T-helper 17 cell (primary cell): ENCODE data around the gene SBK1. TPM values are rescaled to one million over a fixed set of nuclear protein-coding genes. Genes with fewer than 3 reads are reported as not detected.
A peak's percentile ranks its signal among the peaks of the same experiment; 100 is the strongest.
"Not testable (repeated sequence)": the region's sequence is repeated elsewhere in the genome, so short reads cannot be mapped to it uniquely, and the experiment has no call there.

Experiments used
- ATAC-seq: fragments of 150-1000 bp; cut with Tn5 transposase; 2 replicates; pipeline ENCODE4 v1.10.0; 2021; ENCODE audit warnings: mild to moderate bottlenecking, moderate library complexity
- DNase-seq, 3 donors: peaks; one replicate each; pipeline versions ENCODE4 v3.0.0 to v3.0.0-alpha.2; 2020 to 2021
- H3K9me3 ChIP-seq: one replicate; pipeline ENCODE4 v1.7.0; 2013; ENCODE audit warnings: low read length, mild to moderate bottlenecking; ENCODE audit not compliant: control insufficient read depth, poor library complexity, severe bottlenecking
- H3K27ac Mint-ChIP-seq: one replicate; pipeline ENCODE4 v1.8.0; 2022; ENCODE audit warnings: mild to moderate bottlenecking, moderate library complexity, mixed read lengths
- H3K27me3 Mint-ChIP-seq: one replicate; pipeline ENCODE4 v1.8.0; 2022; ENCODE audit warnings: mixed read lengths
- H3K36me3 Mint-ChIP-seq: one replicate; pipeline ENCODE4 v1.8.0; 2022; ENCODE audit warnings: low read depth, mixed read lengths
- H3K4me1 Mint-ChIP-seq: one replicate; pipeline ENCODE4 v1.8.0; 2022; ENCODE audit warnings: mild to moderate bottlenecking, mixed read lengths
- H3K4me3 Mint-ChIP-seq: one replicate; pipeline ENCODE4 v1.8.0; 2022; ENCODE audit warnings: mild to moderate bottlenecking, moderate library complexity, mixed read lengths
- total RNA-seq, 4 donors: library from RNA in 2 of 4; stranded (reverse) in 2 of 4; gene quantifications; one replicate each; pipeline ENCODE4 v1.2.3 and lab custom pipeline; 2022 to 2026

Gene SBK1
- total RNA-seq, 2 donors from 2014 or later, result 14.7 to 17.7 TPM

GRCh38 chr16:28336940-28337710, 44.8 kb downstream of the SBK1 start:
- ATAC-seq, H3K4me1 Mint-ChIP-seq, H3K27me3 Mint-ChIP-seq, H3K9me3 ChIP-seq, H3K4me3 Mint-ChIP-seq, DNase-seq, H3K36me3 Mint-ChIP-seq, H3K27ac Mint-ChIP-seq: not testable (repeated sequence)

- H3K27me3 Mint-ChIP-seq, H3K27ac Mint-ChIP-seq, H3K36me3 Mint-ChIP-seq, H3K9me3 ChIP-seq, DNase-seq, H3K4me3 Mint-ChIP-seq, H3K4me1 Mint-ChIP-seq, ATAC-seq: not testable (repeated sequence)
Observed at GRCh38 chr16:28338230-28338629, 45.9 kb downstream of the SBK1 start.

- H3K36me3 Mint-ChIP-seq, H3K9me3 ChIP-seq, H3K4me3 Mint-ChIP-seq, DNase-seq, H3K27me3 Mint-ChIP-seq, H3K27ac Mint-ChIP-seq, ATAC-seq, H3K4me1 Mint-ChIP-seq: not testable (repeated sequence)
Observed at GRCh38 chr16:28362600-28362999, 70.3 kb downstream of the SBK1 start.

- H3K27ac Mint-ChIP-seq, DNase-seq, H3K9me3 ChIP-seq, ATAC-seq, H3K4me3 Mint-ChIP-seq, H3K4me1 Mint-ChIP-seq, H3K27me3 Mint-ChIP-seq, H3K36me3 Mint-ChIP-seq: not testable (repeated sequence)
Observed at GRCh38 chr16:28363408-28363807, 71.1 kb downstream of the SBK1 start, which contains the start of gene NPIPB6. TSS of gene NPIPB6 (minus strand) at chr16:28363508. CDS start at chr16:28362822, 686 bp downstream.

GRCh38 chr16:28364268-28365173, 72.2 kb downstream of the SBK1 start:
- peak; percentile 99 for ATAC-seq
- not testable (repeated sequence) for H3K9me3 ChIP-seq
- DNase-seq, result peak in 2 of 3 donors; percentile 12 to 25

GRCh38 chr16:28367926-28368325, 75.6 kb downstream of the SBK1 start:
- not testable (repeated sequence) for H3K4me3 Mint-ChIP-seq, H3K9me3 ChIP-seq

More at GRCh38 chr16:28364268-28365173, 72.2 kb downstream of the SBK1 start:
- H3K4me1 Mint-ChIP-seq, H3K4me3 Mint-ChIP-seq, H3K27ac Mint-ChIP-seq, H3K36me3 Mint-ChIP-seq, H3K27me3 Mint-ChIP-seq: not testable (repeated sequence)

More at GRCh38 chr16:28367926-28368325, 75.6 kb downstream of the SBK1 start:
- not testable (repeated sequence) for ATAC-seq, H3K27me3 Mint-ChIP-seq, DNase-seq, H3K4me1 Mint-ChIP-seq, H3K27ac Mint-ChIP-seq, H3K36me3 Mint-ChIP-seq

Other genes with a start within 250 kb of the SBK1 start
- not detected for gene GSG1L, start 228.8 kb upstream of the SBK1 start, total RNA-seq
- gene XPO6, start 80.6 kb upstream of the SBK1 start, total RNA-seq, result 100 to 1,000 TPM; 308 to 310 TPM
- gene NPIPB6, start 71.0 kb downstream of the SBK1 start, total RNA-seq, result 1 to 10 TPM; 3.2 to 5.9 TPM
- 10 to 100 TPM; 23.8 to 30.3 TPM for gene EIF3CL, start 111.3 kb downstream of the SBK1 start, total RNA-seq
- not detected for gene NPIPB7, start 179.8 kb downstream of the SBK1 start, total RNA-seq
- 10 to 100 TPM; 44.6 to 57.1 TPM for gene CLN3, start 199.5 kb downstream of the SBK1 start, total RNA-seq
- gene APOBR, start 202.1 kb downstream of the SBK1 start, total RNA-seq, result 10 to 100 TPM; 12.6 to 13.6 TPM
- gene IL27, start 214.3 kb downstream of the SBK1 start, total RNA-seq, result not detected
- under 1 TPM; 0.07 to 0.13 TPM for gene NUPR1, start 246.4 kb downstream of the SBK1 start, total RNA-seq